GM12878 (cell line): ENCODE results near the gene IL20RA. TPM values are rescaled to one million over a fixed set of nuclear protein-coding genes. Genes with fewer than 3 reads are reported as not detected.

Experiments used
- ATAC-seq: fragments of 200-7000 bp; cut with Tn5 transposase; 3 replicates; pipeline ENCODE4 v1.9.1; 2020; ENCODE audit warnings: mild to moderate bottlenecking, moderate library complexity
- BruUV-seq: library from RNA; stranded (reverse); fragments of 400-500 nt; replicated peaks from 2 replicates; lab custom pipeline; 2021; lab: Mats Ljungman, UMichigan
- CTCF ChIA-PET: fragments of 300-600 bp; sonication (Branson Sonifier 250); formaldehyde crosslinking; extraction: SDS; loops from one replicate; lab custom pipeline; 2021; ENCODE audit warnings: inconsistent platforms; lab: Yijun Ruan, JAX
- POLR2A ChIA-PET: fragments of 350-600 bp; formaldehyde crosslinking; extraction: SDS; loops from one replicate; lab custom pipeline; 2021; ENCODE audit warnings: inconsistent platforms; lab: Charles Lee
- RAD21 ChIA-PET: fragments of 300-600 bp; sonication (Branson Sonifier 250); formaldehyde crosslinking; loops from one replicate; lab custom pipeline; 2023; ENCODE audit warnings: antibody characterized with exemption; ENCODE audit not compliant: unreplicated experiment; lab: Charles Lee
- SMC1A ChIA-PET: fragments of 300-600 bp; sonication (Branson Sonifier 250); formaldehyde crosslinking; loops from one replicate; lab custom pipeline; 2023; ENCODE audit not compliant: unreplicated experiment, uncharacterized antibody; lab: Charles Lee
- DNase-seq: peaks from one replicate; pipeline ENCODE4 v3.0.0-alpha.2; 2011; ENCODE audit warnings: low read depth, low spot score
- FAIRE-seq: peaks from 3 replicates; lab custom pipeline; 2011; peaks lifted over from hg19 to GRCh38; lab: Jason Lieb, UNC
- H2AFZ ChIP-seq: 2 replicates; pipeline ENCODE4 v1.6.0; 2011; ENCODE audit warnings: low read depth, low read length, control low read depth; ENCODE audit not compliant: control insufficient read depth
- H3K27ac ChIP-seq: 2 replicates; pipeline ENCODE4 v1.5.1; 2011; ENCODE audit warnings: control low read depth; ENCODE audit not compliant: control insufficient read depth, insufficient read depth
- H3K27me3 ChIP-seq, 2 experiments: replicated peaks in 1 of 2; 2 replicates each; pipeline versions ENCODE4 v1.6.0 to v1.6.1; 2011; ENCODE audit warnings: low read length in 1 of 2; ENCODE audit not compliant: control insufficient read depth in 2 of 2, insufficient read depth in 2 of 2
- H3K36me3 ChIP-seq, 2 experiments: 2 replicates each; pipeline ENCODE4 v1.5.1; 2011; ENCODE audit warnings: low read length in 1 of 2; ENCODE audit not compliant: control insufficient read depth in 2 of 2, insufficient read depth in 2 of 2
- H3K4me1 ChIP-seq: 2 replicates; pipeline ENCODE4 v1.6.1; 2011; ENCODE audit warnings: mild to moderate bottlenecking, low read length, moderate library complexity, mixed read lengths; ENCODE audit not compliant: control insufficient read depth, insufficient read depth
- H3K4me2 ChIP-seq: 2 replicates; pipeline ENCODE4 v1.6.0; 2011; ENCODE audit warnings: control low read depth; ENCODE audit not compliant: control insufficient read depth, insufficient read depth
- H3K4me3 ChIP-seq: fragments of 200-600 bp; sonication (generic); 2 replicates; pipeline ENCODE4 v1.5.1; 2016
- H3K79me2 ChIP-seq: 2 replicates; pipeline ENCODE4 v1.6.0; 2011; ENCODE audit warnings: low read length; ENCODE audit not compliant: control insufficient read depth, insufficient read depth
- H3K9ac ChIP-seq: 2 replicates; pipeline ENCODE4 v1.8.0; 2011; ENCODE audit warnings: low read length, control low read depth, mixed read lengths; ENCODE audit not compliant: control insufficient read depth, insufficient read depth
- H3K9me3 ChIP-seq: replicated peaks from 3 replicates; pipeline ENCODE4 v1.5.1; 2011; ENCODE audit warnings: mild to moderate bottlenecking, low read length; ENCODE audit not compliant: control insufficient read depth, insufficient read depth
- H4K20me1 ChIP-seq: 2 replicates; pipeline ENCODE4 v1.6.0; 2011; ENCODE audit not compliant: control insufficient read depth, insufficient read depth
- MYC ChIP-seq: IDR thresholded peaks from 2 replicates; pipeline ENCODE4 v1.6.1; 2011; ENCODE audit warnings: mild to moderate bottlenecking, low read length, moderate library complexity, inconsistent platforms; ENCODE audit not compliant: insufficient read depth, insufficient replicate concordance, insufficient read length, severe bottlenecking
- POLR2AphosphoS5 ChIP-seq: IDR thresholded peaks from 2 replicates; pipeline ENCODE4 v1.6.1; 2011; ENCODE audit warnings: mild to moderate bottlenecking, low read length, inconsistent platforms
- POU2F2 ChIP-seq: IDR thresholded peaks from 3 replicates; pipeline ENCODE4 v1.6.1; 2011; ENCODE audit warnings: low read depth, mild to moderate bottlenecking, low read length, borderline replicate concordance
- RAD51 ChIP-seq: fragments of 450-650 bp; IDR thresholded peaks from 2 replicates; pipeline ENCODE4 v1.6.1; 2016; ENCODE audit warnings: moderate library complexity, mild to moderate bottlenecking, inconsistent platforms
- SUPT20H ChIP-seq: IDR thresholded peaks from 2 replicates; pipeline ENCODE4 v1.6.1; 2011; ENCODE audit warnings: low read depth, mild to moderate bottlenecking, low read length, moderate library complexity, borderline replicate concordance; ENCODE audit not compliant: control insufficient read depth
- USF2 ChIP-seq: IDR thresholded peaks from 2 replicates; pipeline ENCODE4 v1.6.1; 2011; ENCODE audit warnings: low read depth, low read length, improper control_type of control experiment, borderline replicate concordance
- WGBS: methylation state at CpG from one replicate; pipeline ENCODE4 v1.1.6; 2016; ENCODE audit warnings: low lambda C conversion rate; ENCODE audit not compliant: insufficient replicate concordance, insufficient coverage; ENCODE audit errors: missing lambda C conversion rate; 5-methylcytosine and 5-hydroxymethylcytosine counted together
- in situ Hi-C: fragments of 300-500 bp; cut with MboI; formaldehyde crosslinking; loops from 9 replicates; pipeline ENCODE4 v1.14.3; 2018; ENCODE audit warnings: mixed read lengths
- intact Hi-C: fragments of 100-400 bp; cut with micrococcal nuclease; formaldehyde crosslinking; loops from one replicate; pipeline ENCODE4 v1.14.2; 2022; ENCODE audit not compliant: unreplicated experiment
- polyA plus RNA-seq, 11 experiments: library from polyadenylated mRNA; depleted of rRNA in 4 of 11; unstranded in 6 of 11; stranded (reverse) in 5 of 11; fragments of >200 nt; fragmentation: Nextera tagmentation in 4 of 11; fragmentation: Illumina TruSeq in 1 of 11; extraction: Ambion mirVana in 4 of 11; extraction: Trizol in 1 of 11; gene quantifications; 1 replicate in 1 of 11; 2 replicates in 10 of 11; pipeline versions ENCODE4 v1.2.1 to v1.2.3, GENCODE V29; 2011 to 2016; ENCODE audit warnings: inconsistent platforms in 2 of 11, missing spikeins in 2 of 11, low read depth in 1 of 11
- total RNA-seq, 4 experiments: library from RNA; depleted of rRNA in 3 of 4; stranded (reverse); fragments of >200 nt in 3 of 4; fragmentation: Illumina TruSeq in 1 of 4; extraction: Trizol in 1 of 4; gene quantifications; 2 replicates each; pipeline versions ENCODE4 v1.2.1 to v1.2.3, GENCODE V29; 2013 to 2021

Gene IL20RA
- total and polyA plus RNA-seq, 10 of the 15 experiments (the other 5 are each of a cell fraction or from before 2014, with no cell fraction given), result 0.02 to 0.16 (median 0.09) TPM; not detected in 3

- RAD21 ChIA-PET, result interaction anchor here (0.6 to 9.3 kb wide), 19 partner anchors 6 to 788 kb away, joined by 3 to 80 read pairs (median 4); no protein-coding TSS in a partner anchor
- Histone ChIP-seq H4K20me1 (no peaks in the 10 kb centered on the region), H3K4me3 (no peak overlapping the region)
- TF ChIP-seq SUPT20H (no peak), RAD51 (no peak), USF2 (no peak), MYC (no peak), POLR2AphosphoS5 (no peak), POU2F2 (no peak)
- TF ChIP-seq, all 136 proteins: peak for 0
- ATAC-seq, result no peak
- intact Hi-C loops (no loop called here), in situ Hi-C loops (no loop called here)
- CTCF ChIA-PET, result interaction anchor here (0.7 to 12.9 kb wide), 9 partner anchors 8 to 550 kb away, joined by 3 to 164 read pairs (median 3); no protein-coding TSS in a partner anchor
- Histone ChIP-seq H3K4me2 (no peak overlapping the region), H3K79me2 (no peaks in the 10 kb centered on the region), H3K4me1 (peaks cover 39% of the 10 kb centered on the region), H2AFZ (no peak overlapping the region; the same call in 1 of the 2 replicates), H3K9ac (no peak overlapping the region), H3K27me3 (no peaks in the 10 kb centered on the region), H3K27ac (no peak overlapping the region), H3K9me3 (no peaks in the 10 kb centered on the region; the same call in 2 of the 3 replicates), H3K36me3 (no peaks in the 10 kb centered on the region)
- no peak for FAIRE-seq
- POLR2A ChIA-PET, result interaction anchor here (1.2 to 1.6 kb wide), 3 partner anchors 11 to 222 kb away, joined by 5 to 8 read pairs (median 5); no protein-coding TSS in a partner anchor
- no TSS peak for BruUV-seq
- no peak for DNase-seq
- SMC1A ChIA-PET, result interaction anchor here (0.8 to 10.2 kb wide), 20 partner anchors 6 to 615 kb away, joined by 3 to 110 read pairs (median 4); no protein-coding TSS in a partner anchor
- WGBS, result 72% methylated on average over 5 of the region's 5 CpGs
Observed at GRCh38 chr6:137089305-137089704, 44.5 kb upstream of the IL20RA start.
